Measurements from ENCODE around the gene SPDYE5. TPM values are rescaled to one million over a fixed set of nuclear protein-coding genes. Genes with fewer than 3 reads are reported as not detected.
A peak's percentile ranks its signal among the peaks of the same experiment; 100 is the strongest.

Gene SPDYE5
- total and polyA plus RNA-seq, 9 of the 15 experiments (the other 6 are each of a cell fraction or from before 2014, with no cell fraction given): 0.07 to 0.28 (median 0.13) TPM; not detected in 6

GRCh38 chr7:75534727-75535307 is 42.7 kb downstream of the SPDYE5 start (continued):
- TF ChIP-seq ATF4 (CRISPR knock-in tag; IDR thresholded peaks at IDR 0.05) (no peak), CEBPB (tag; IDR thresholded peaks at IDR 0.05) (peak; percentile 72; the same call in 1 of the 2 replicates), ASH1L (IDR thresholded peaks at IDR 0.05; ENCODE audit: borderline replicate concordance, low read depth, partially characterized antibody) (no peak), RUNX1 (IDR thresholded peaks at IDR 0.05; ENCODE audit: low read depth) (no peak), SAP30 (IDR thresholded peaks at IDR 0.05; ENCODE audit: borderline replicate concordance, insufficient read depth, low read depth, low read length, poor library complexity, severe bottlenecking) (no peak), ZBTB7A (IDR thresholded peaks at IDR 0.05; ENCODE audit: borderline replicate concordance, control insufficient read depth, low read depth, low read length) (no peak), CHCHD3 (CRISPR knock-in tag; IDR thresholded peaks at IDR 0.05) (no peak), FOSL1 (tag; conservative IDR thresholded peaks at IDR 0.05) (peak; percentile 89), CBFA2T3 (IDR thresholded peaks at IDR 0.05) (peak; percentile 15; the same call in 1 of the 2 replicates), NCOA6 (IDR thresholded peaks at IDR 0.05) (no peak), ARID1B (IDR thresholded peaks at IDR 0.05) (peak; percentile 56; the same call in 1 of the 2 replicates), LCOR (CRISPR knock-in tag; IDR thresholded peaks at IDR 0.05) (peak; percentile 63; the same call in 1 of the 2 replicates), CREM (IDR thresholded peaks at IDR 0.05; ENCODE audit: low read depth) (peak; percentile 32; the same call in 1 of the 2 replicates), E2F8 (IDR thresholded peaks at IDR 0.05; ENCODE audit: low read depth, partially characterized antibody) (no peak), SOX6 (IDR thresholded peaks at IDR 0.05) (peak; percentile 78; the same call in 1 of the 2 replicates), JUN (IDR thresholded peaks at IDR 0.05; ENCODE audit: borderline replicate concordance, low read depth, low read length) (0 out of 2 replicates have a peak, but pooled peaks have one; percentile 6), JUN (CRISPR knock-in tag; IDR thresholded peaks at IDR 0.05; ENCODE audit: borderline replicate concordance) (no peak), MEF2D (tag; conservative IDR thresholded peaks at IDR 0.05; ENCODE audit: low read depth) (no peak), NCOA4 (IDR thresholded peaks at IDR 0.05; ENCODE audit: partially characterized antibody) (no peak), NUFIP1 (IDR thresholded peaks at IDR 0.05; ENCODE audit: partially characterized antibody) (no peak)
- TF ChIP-seq, protein P1, sequence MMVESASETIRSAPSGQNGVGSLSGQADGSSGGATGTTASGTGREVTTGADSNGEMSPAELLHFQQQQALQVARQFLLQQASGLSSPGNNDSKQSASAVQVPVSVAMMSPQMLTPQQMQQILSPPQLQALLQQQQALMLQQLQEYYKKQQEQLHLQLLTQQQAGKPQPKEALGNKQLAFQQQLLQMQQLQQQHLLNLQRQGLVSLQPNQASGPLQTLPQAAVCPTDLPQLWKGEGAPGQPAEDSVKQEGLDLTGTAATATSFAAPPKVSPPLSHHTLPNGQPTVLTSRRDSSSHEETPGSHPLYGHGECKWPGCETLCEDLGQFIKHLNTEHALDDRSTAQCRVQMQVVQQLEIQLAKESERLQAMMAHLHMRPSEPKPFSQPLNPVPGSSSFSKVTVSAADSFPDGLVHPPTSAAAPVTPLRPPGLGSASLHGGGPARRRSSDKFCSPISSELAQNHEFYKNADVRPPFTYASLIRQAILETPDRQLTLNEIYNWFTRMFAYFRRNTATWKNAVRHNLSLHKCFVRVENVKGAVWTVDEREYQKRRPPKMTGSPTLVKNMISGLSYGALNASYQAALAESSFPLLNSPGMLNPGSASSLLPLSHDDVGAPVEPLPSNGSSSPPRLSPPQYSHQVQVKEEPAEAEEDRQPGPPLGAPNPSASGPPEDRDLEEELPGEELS (CRISPR knock-in tag; IDR thresholded peaks at IDR 0.05; ENCODE audit: borderline replicate concordance): no peak
- TF ChIP-seq, protein P2, sequence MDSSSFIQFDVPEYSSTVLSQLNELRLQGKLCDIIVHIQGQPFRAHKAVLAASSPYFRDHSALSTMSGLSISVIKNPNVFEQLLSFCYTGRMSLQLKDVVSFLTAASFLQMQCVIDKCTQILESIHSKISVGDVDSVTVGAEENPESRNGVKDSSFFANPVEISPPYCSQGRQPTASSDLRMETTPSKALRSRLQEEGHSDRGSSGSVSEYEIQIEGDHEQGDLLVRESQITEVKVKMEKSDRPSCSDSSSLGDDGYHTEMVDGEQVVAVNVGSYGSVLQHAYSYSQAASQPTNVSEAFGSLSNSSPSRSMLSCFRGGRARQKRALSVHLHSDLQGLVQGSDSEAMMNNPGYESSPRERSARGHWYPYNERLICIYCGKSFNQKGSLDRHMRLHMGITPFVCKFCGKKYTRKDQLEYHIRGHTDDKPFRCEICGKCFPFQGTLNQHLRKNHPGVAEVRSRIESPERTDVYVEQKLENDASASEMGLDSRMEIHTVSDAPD (CRISPR knock-in tag; IDR thresholded peaks at IDR 0.05): no peak

All from K562 (cell line).